B cell (primary cell): ENCODE data around the gene EEF1AKMT2. TPM values are rescaled to one million over a fixed set of nuclear protein-coding genes. Genes with fewer than 3 reads are reported as not detected.

Experiments used
- ATAC-seq: fragments of 200-7000 bp; cut with Tn5 transposase; one replicate; pipeline ENCODE4 v1.10.0; 2021; ENCODE audit warnings: low read depth, mild to moderate bottlenecking, moderate number of reproducible peaks, moderate library complexity
- CTCF ChIA-PET: fragments of 350-600 bp; sonication (Branson Sonifier 250); formaldehyde crosslinking; loops from one replicate; lab custom pipeline; 2021; ENCODE audit warnings: antibody characterized with exemption, inconsistent platforms; lab: Charles Lee
- POLR2A ChIA-PET: fragments of 350-600 bp; sonication (Branson Sonifier 250); formaldehyde crosslinking; loops from one replicate; lab custom pipeline; 2021; ENCODE audit warnings: antibody characterized with exemption; lab: Charles Lee
- DNase-seq: peaks from one replicate; pipeline ENCODE4 v3.0.0; 2013
- H2AFZ ChIP-seq: 2 replicates; pipeline ENCODE4 v1.6.1; 2012; ENCODE audit warnings: mild to moderate bottlenecking, low read depth, low read length; ENCODE audit not compliant: insufficient read depth, poor library complexity, severe bottlenecking
- H3K27ac ChIP-seq, 2 donors: 1 replicate in 1 of 2; 2 replicates in 1 of 2; pipeline ENCODE4 v1.5.1; 2012 to 2013; ENCODE audit warnings: low read length in 2 of 2, mild to moderate bottlenecking in 2 of 2, moderate library complexity in 1 of 2
- H3K27me3 ChIP-seq, 4 experiments: fragments of 200-600 bp in 1 of 4; sonication (generic) in 1 of 4; replicated peaks in 1 of 4; 1 replicate in 2 of 4; 2 replicates in 2 of 4; pipeline versions ENCODE4 v1.6.1 to v1.7.0; 2013 to 2016; ENCODE audit warnings: low read length in 3 of 4, mild to moderate bottlenecking in 2 of 4, mixed read lengths in 1 of 4, moderate library complexity in 1 of 4; ENCODE audit not compliant: insufficient read depth in 4 of 4, control insufficient read depth in 3 of 4; ENCODE audit errors: control extremely low read depth in 1 of 4
- H3K36me3 ChIP-seq, 2 experiments: replicated peaks in 1 of 2; 1 replicate in 1 of 2; 2 replicates in 1 of 2; pipeline versions ENCODE4 v1.6.1 to v1.7.1; 2013; ENCODE audit warnings: low read length in 1 of 2; ENCODE audit not compliant: insufficient read depth in 2 of 2, control insufficient read depth in 1 of 2; ENCODE audit errors: control extremely low read depth in 1 of 2, extremely low read depth in 1 of 2
- H3K4me1 ChIP-seq, 2 donors: fragments of 200-600 bp in 1 of 2; sonication (generic) in 1 of 2; 1 replicate in 1 of 2; 2 replicates in 1 of 2; pipeline versions ENCODE4 v1.5.1 to v1.6.1; 2013 to 2017; ENCODE audit warnings: low read length in 2 of 2; ENCODE audit not compliant: control insufficient read depth in 2 of 2, insufficient read depth in 2 of 2
- H3K4me2 ChIP-seq: replicated peaks from 2 replicates; pipeline ENCODE3; 2012; ENCODE audit warnings: mild to moderate bottlenecking, low read depth, low read length; ENCODE audit not compliant: poor library complexity, severe bottlenecking
- H3K4me3 ChIP-seq, 5 experiments: fragments of 200-600 bp in 1 of 5; sonication (generic) in 1 of 5; 1 replicate in 3 of 5; 2 replicates in 2 of 5; pipeline versions ENCODE4 v1.5.1 to v1.7.0; 2011 to 2016; ENCODE audit warnings: low read length in 4 of 5, mild to moderate bottlenecking in 4 of 5, low read depth in 2 of 5, control low read depth in 1 of 5, moderate library complexity in 1 of 5; ENCODE audit not compliant: insufficient read depth in 1 of 5; ENCODE audit errors: control extremely low read depth in 1 of 5, extremely low read depth in 1 of 5
- H3K79me2 ChIP-seq: fragments of 200-600 bp; sonication (generic); one replicate; pipeline ENCODE4 v1.6.0; 2016; ENCODE audit warnings: low read length; ENCODE audit not compliant: control insufficient read depth, insufficient read depth
- H3K9ac ChIP-seq: fragments of 200-600 bp; sonication (generic); 2 replicates; pipeline ENCODE4 v1.6.1; 2017; ENCODE audit warnings: mild to moderate bottlenecking, low read length, moderate library complexity
- H3K9me3 ChIP-seq, 3 donors: one replicate each; pipeline versions ENCODE4 v1.6.1 to v1.7.1; 2013; ENCODE audit warnings: low read length in 2 of 3; ENCODE audit not compliant: control insufficient read depth in 2 of 3, insufficient read depth in 1 of 3; ENCODE audit errors: control extremely low read depth in 1 of 3
- H4K20me1 ChIP-seq: 2 replicates; pipeline ENCODE4 v1.6.0; 2012; ENCODE audit warnings: mild to moderate bottlenecking, low read length; ENCODE audit not compliant: insufficient read depth, control insufficient read depth, poor library complexity, severe bottlenecking
- H3K27ac Mint-ChIP-seq: one replicate; pipeline ENCODE4 v1.8.0; 2021; ENCODE audit warnings: mixed read lengths
- H3K27me3 Mint-ChIP-seq: one replicate; pipeline ENCODE4 v1.8.0; 2021; ENCODE audit warnings: mixed read lengths
- H3K4me1 Mint-ChIP-seq: one replicate; pipeline ENCODE4 v1.8.0; 2021; ENCODE audit warnings: mixed read lengths
- H3K4me3 Mint-ChIP-seq: one replicate; pipeline ENCODE4 v1.8.0; 2021; ENCODE audit warnings: mixed read lengths
- H3K9me3 Mint-ChIP-seq: one replicate; pipeline ENCODE4 v1.8.0; 2022; ENCODE audit warnings: mixed read lengths; ENCODE audit not compliant: insufficient read depth
- CTCF ChIP-seq: fragments of 200-600 bp; IDR thresholded peaks from one replicate; pipeline ENCODE4 v1.8.0; 2022; ENCODE audit warnings: antibody characterized with exemption, mild to moderate bottlenecking
- EZH2 ChIP-seq: IDR thresholded peaks from 2 replicates; pipeline ENCODE4 v1.6.1; 2012; ENCODE audit warnings: borderline replicate concordance, low read depth, mild to moderate bottlenecking, moderate library complexity, low read length; ENCODE audit not compliant: insufficient read depth, poor library complexity, severe bottlenecking
- WGBS: methylation state at CpG from one replicate; pipeline ENCODE4 v1.1.5; 2013; ENCODE audit warnings: missing lambda C conversion rate; ENCODE audit not compliant: insufficient coverage; 5-methylcytosine and 5-hydroxymethylcytosine counted together
- intact Hi-C: fragments of 100-400 bp; cut with micrococcal nuclease; formaldehyde crosslinking; loops from one replicate; pipeline ENCODE4 v1.10.0; 2022
- polyA plus RNA-seq: library from polyadenylated mRNA; depleted of rRNA; stranded (reverse); fragments of >200 nt; gene quantifications from 2 replicates; pipeline ENCODE4 v1.2.3, GENCODE V29; 2012
- total RNA-seq, 2 donors: library from RNA; stranded (reverse); fragments of 120-200 nt in 1 of 2; gene quantifications; 1 replicate in 1 of 2; 2 replicates in 1 of 2; pipeline versions ENCODE4 v1.2.3 to v1.2.4, GENCODE V29; 2013 to 2022

Gene EEF1AKMT2
- total and polyA plus RNA-seq, 2 donors (not counting 1 experiment from before 2014, with no cell fraction given), result 8.8 to 15.0 TPM

DNA sequence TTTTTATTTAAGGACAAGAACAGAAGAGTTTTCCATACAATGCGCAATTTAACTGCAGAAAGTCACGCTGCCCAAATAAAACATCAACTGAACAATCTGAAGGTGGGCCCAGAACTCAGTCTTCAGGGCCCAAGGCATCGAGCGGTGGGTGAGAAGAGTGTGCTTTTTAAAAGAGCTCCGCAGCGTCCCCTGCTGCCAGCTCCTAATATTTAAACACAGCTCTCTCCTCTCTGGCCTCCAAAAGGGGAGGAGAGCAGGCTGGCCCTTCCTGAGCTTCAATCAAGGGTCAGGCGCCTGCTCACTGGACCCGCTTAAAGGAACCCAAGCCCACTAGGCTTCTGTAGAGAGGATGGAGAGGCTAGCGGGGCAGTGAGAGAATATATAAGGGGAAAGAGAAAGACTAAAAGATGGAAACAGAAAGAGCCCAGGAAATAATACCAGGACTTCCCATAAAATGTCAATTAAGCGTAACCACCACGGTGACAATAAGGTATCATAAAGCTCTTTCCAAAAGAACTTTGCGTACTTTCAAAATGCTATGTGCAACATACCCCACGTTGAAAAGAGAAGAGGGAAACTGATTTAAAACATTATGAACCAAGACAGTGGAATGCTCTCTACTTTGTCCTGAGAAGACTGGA lies 50.3 kb downstream of the EEF1AKMT2 start:
- Mint-ChIP-seq H3K9me3 (no peaks in the 10 kb centered on the region), H3K4me1 (peaks cover 73% of the 10 kb centered on the region), H3K4me3 (peak overlapping the region; percentile 93), H3K27me3 (no peaks in the 10 kb centered on the region), H3K27ac (peak overlapping the region; percentile 98)
- Histone ChIP-seq H3K79me2 (peaks cover 74% of the 10 kb centered on the region), H3K4me1 (peaks cover 60 to 73% of the 10 kb centered on the region in 2 donors), H4K20me1 (peaks cover 38% of the 10 kb centered on the region), H2AFZ (peak overlapping the region; percentile 11), H3K9ac (peak overlapping the region; percentile 79), H3K4me2 (peak overlapping the region; percentile 90), H3K9me3 (no peaks in the 10 kb centered on the region), H3K36me3 (peaks cover 0 to 6% of the 10 kb centered on the region in 2 experiments), H3K4me3 (peak overlapping the region; percentile 66 to 92 (median 78)), H3K27ac (peak overlapping the region; percentile 79 to 98), H3K27me3 (no peaks in the 10 kb centered on the region)
- POLR2A ChIA-PET, result interaction anchor here (0.6 to 3.6 kb wide), 27 partner anchors 10 to 211 kb away, joined by 3 to 62 read pairs (median 5); no protein-coding TSS in a partner anchor
- intact Hi-C loops, result loop anchor here (1.0 to 10.0 kb wide), 13 partner anchors 13 to 647 kb away; partner anchors contain the start of gene CHST15
- CTCF ChIA-PET, result interaction anchor here (0.6 to 7.9 kb wide), 51 partner anchors 10 to 747 kb away, joined by 3 to 357 read pairs (median 7); partner anchors contain the start of gene EEF1AKMT2
- DNase-seq, result peak; percentile 86
- WGBS, result 20% methylated on average over 1 of the region's 13 CpGs
- TF ChIP-seq EZH2 (no peak), CTCF (peak; percentile 95)
- peak; percentile 51 for ATAC-seq
